Spinal cord (tissue), 10 donors: Measurements from ENCODE around the gene EMILIN3. TPM values are rescaled to one million over a fixed set of nuclear protein-coding genes. Genes with fewer than 3 reads are reported as not detected.
A peak's percentile ranks its signal among the peaks of the same experiment; 100 is the strongest.

Experiments used
- DNase-seq, 6 donors: peaks; one replicate each; pipeline versions ENCODE4 v3.0.0 to v3.0.0-alpha.2; 2013 to 2015; ENCODE audit warnings: low spot score in 6 of 6, low read depth in 4 of 6
- H3K27ac ChIP-seq: one replicate; pipeline ENCODE4 v1.5.1; 2013; ENCODE audit warnings: low read depth, low read length, control low read depth
- H3K27me3 ChIP-seq: one replicate; pipeline ENCODE4 v1.6.1; 2013; ENCODE audit warnings: low read length; ENCODE audit not compliant: control insufficient read depth, insufficient read depth
- H3K36me3 ChIP-seq: one replicate; pipeline ENCODE4 v1.6.1; 2013; ENCODE audit warnings: low read length; ENCODE audit not compliant: control insufficient read depth, insufficient read depth
- H3K4me1 ChIP-seq: one replicate; pipeline ENCODE4 v1.6.1; 2013; ENCODE audit warnings: low read length; ENCODE audit not compliant: control insufficient read depth, insufficient read depth
- H3K4me3 ChIP-seq: one replicate; pipeline ENCODE4 v1.5.1; 2013; ENCODE audit warnings: low read depth, low read length, control low read depth
- H3K9me3 ChIP-seq: one replicate; pipeline ENCODE4 v1.6.1; 2013; ENCODE audit warnings: low read length; ENCODE audit not compliant: control insufficient read depth, insufficient read depth
- WGBS: methylation state at CpG from one replicate; pipeline ENCODE4 v1.1.5; 2013; ENCODE audit warnings: missing lambda C conversion rate; ENCODE audit not compliant: insufficient coverage; 5-methylcytosine and 5-hydroxymethylcytosine counted together
- polyA plus RNA-seq, 2 donors: library from polyadenylated mRNA; unstranded; fragments of 120-200 nt; gene quantifications; one replicate each; pipeline ENCODE4 v1.2.1, GENCODE V29; 2013; ENCODE audit not compliant: insufficient read length in 2 of 2
- total RNA-seq, 2 donors: library from RNA; depleted of rRNA in 1 of 2; stranded (reverse); fragments of 120-200 nt in 1 of 2; fragments of >200 nt in 1 of 2; gene quantifications; one replicate each; pipeline versions ENCODE4 v1.2.3 to v1.2.4, GENCODE V29; 2013 to 2014
- donor health status: healthy.

EMILIN3 gene
- total and polyA plus RNA-seq, 4 donors: 8.6 to 16.4 (median 9.6) TPM

DNA sequence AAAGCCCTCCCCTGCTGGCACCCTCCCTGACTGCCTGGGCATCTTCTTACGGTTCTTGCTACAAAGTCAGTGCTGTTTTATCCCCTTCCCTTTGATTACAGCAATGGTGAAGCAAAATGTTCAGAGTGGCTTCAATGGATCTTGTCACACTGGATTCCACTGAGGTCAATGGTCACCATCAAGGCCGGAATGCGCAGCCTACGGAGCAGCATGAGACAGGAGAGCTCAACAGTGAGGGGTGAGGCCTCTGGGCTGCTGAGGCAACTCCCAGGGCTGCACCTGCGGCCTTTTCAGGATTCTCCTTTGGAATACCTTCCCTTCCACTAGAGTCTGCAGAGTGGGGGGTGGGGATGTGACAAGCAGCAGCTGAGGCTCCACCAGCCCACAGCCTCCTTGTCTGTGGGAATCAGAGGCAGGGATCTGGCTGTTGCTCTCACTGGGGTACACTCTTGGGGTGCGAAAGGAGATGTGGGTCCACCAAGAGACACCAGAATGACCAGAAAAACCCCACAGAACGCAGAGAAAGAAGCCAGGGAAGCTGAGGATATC, 40.4 kb upstream of the EMILIN3 start:
- DNase-seq: no peak
- no peaks in the 10 kb centered on the region for H3K27me3 ChIP-seq
- peaks cover 52% of the 10 kb centered on the region for H3K36me3 ChIP-seq
- no peak overlapping the region for H3K27ac ChIP-seq
- WGBS: 79% methylated on average over 6 of the region's 7 CpGs
- H3K4me3 ChIP-seq: no peak overlapping the region
- no peaks in the 10 kb centered on the region for H3K9me3 ChIP-seq
- peaks cover 37% of the 10 kb centered on the region for H3K4me1 ChIP-seq

DNA sequence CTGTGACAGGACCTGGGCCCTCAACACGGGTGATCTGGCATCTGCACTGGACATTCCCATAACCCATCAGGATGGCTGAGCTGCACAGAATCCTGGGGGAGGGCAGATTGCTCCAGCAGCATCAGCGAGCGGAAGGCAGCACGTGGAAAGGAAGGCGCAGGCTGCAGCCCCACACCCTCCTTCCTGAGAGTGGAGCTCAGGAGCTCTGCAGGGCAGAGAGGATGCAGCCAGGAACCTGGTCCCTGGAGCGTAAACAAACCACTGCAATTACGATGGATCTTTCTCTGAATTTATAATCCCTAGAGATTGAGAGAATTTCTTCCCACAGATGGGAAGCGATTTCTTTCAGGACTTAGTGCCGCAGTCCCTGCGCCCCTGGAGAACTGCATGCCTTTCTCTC, 39.7 kb upstream of the EMILIN3 start:
- no peak overlapping the region for H3K4me3 ChIP-seq
- peaks cover 50% of the 10 kb centered on the region for H3K36me3 ChIP-seq
- H3K4me1 ChIP-seq: peaks cover 37% of the 10 kb centered on the region
- H3K27ac ChIP-seq: no peak overlapping the region
- no peaks in the 10 kb centered on the region for H3K9me3 ChIP-seq
- 75% methylated on average over 7 of the region's 10 CpGs for WGBS
- H3K27me3 ChIP-seq: no peaks in the 10 kb centered on the region
- no peak for DNase-seq

DNA sequence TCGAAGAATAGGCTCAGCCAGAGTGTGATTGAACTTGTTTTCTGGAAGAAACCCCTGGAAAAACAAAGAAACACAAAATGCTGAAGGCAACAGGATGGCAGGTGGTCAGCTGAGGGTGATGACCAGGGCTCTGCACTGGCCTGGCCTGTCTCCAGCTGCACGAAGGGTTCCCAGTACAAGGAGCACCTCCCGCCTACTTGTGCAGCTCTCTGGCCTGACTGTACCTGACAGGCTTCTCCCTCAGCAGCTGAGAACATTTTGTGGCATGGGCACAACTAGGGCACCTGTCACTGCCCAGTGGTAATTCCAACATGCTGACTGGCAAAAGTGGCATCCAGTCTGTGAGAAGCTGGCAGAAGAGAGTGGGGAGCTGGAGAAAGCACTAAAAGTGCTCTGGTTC, 38.8 kb upstream of the EMILIN3 start:
- no peak for DNase-seq
- Histone ChIP-seq H3K27ac (no peak overlapping the region), H3K27me3 (no peaks in the 10 kb centered on the region), H3K4me3 (no peak overlapping the region), H3K9me3 (no peaks in the 10 kb centered on the region), H3K4me1 (peaks cover 33% of the 10 kb centered on the region), H3K36me3 (peaks cover 47% of the 10 kb centered on the region)
- 95% methylated on average over 3 of the region's 3 CpGs for WGBS

DNA sequence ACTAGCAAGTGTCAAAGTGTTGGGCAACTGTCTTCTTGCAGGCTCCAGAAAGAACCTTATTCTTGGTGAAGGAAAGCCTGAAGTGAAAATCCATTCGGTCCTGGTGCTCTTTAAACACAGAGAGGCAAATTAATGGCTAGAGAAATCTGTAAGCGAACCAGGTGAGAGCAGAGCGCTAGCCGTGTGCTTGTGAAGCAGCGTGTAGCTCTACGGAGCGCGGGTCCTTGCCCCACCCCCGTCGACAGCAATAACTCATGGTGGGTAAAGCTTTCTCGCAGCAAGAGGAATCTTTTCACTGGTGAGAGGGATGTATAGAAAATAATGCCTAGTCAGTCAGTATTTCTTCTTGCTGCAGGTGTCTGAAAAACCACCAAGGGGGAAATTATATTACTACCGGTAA, 37.0 kb upstream of the EMILIN3 start:
- Histone ChIP-seq H3K4me1 (peaks cover 27% of the 10 kb centered on the region), H3K9me3 (no peaks in the 10 kb centered on the region), H3K36me3 (peaks cover 41% of the 10 kb centered on the region), H3K4me3 (no peak overlapping the region), H3K27ac (no peak overlapping the region), H3K27me3 (no peaks in the 10 kb centered on the region)
- no peak for DNase-seq
- WGBS: 73% methylated on average over 8 of the region's 12 CpGs

DNA sequence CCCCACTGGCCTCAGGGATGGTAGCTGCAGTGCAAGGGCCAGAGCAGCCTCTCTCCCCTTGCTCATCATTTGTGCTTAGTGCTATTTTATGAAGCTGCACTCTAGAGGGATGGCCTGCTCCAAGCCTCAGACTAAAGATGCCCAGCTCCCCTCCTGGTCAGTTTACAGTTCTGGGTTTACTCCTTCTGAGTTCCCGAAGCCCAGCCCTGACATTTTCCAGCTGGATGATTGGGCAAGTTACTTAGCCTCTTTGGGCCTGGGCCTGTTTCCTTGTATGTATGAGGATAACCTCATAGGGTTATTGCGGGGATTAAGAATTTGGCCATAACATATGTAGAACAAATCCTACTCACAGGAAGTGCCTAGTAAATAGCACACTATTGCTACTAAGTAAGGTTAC, 31.8 kb upstream of the EMILIN3 start:
- WGBS: no CpG with 5 or more reads among the region's 2 CpGs
- H3K36me3 ChIP-seq: peaks cover 3% of the 10 kb centered on the region
- H3K27ac ChIP-seq: no peak overlapping the region
- H3K4me3 ChIP-seq: no peak overlapping the region
- DNase-seq: no peak
- no peaks in the 10 kb centered on the region for H3K27me3 ChIP-seq
- H3K9me3 ChIP-seq: no peaks in the 10 kb centered on the region
- H3K4me1 ChIP-seq: peaks cover 26% of the 10 kb centered on the region

DNA sequence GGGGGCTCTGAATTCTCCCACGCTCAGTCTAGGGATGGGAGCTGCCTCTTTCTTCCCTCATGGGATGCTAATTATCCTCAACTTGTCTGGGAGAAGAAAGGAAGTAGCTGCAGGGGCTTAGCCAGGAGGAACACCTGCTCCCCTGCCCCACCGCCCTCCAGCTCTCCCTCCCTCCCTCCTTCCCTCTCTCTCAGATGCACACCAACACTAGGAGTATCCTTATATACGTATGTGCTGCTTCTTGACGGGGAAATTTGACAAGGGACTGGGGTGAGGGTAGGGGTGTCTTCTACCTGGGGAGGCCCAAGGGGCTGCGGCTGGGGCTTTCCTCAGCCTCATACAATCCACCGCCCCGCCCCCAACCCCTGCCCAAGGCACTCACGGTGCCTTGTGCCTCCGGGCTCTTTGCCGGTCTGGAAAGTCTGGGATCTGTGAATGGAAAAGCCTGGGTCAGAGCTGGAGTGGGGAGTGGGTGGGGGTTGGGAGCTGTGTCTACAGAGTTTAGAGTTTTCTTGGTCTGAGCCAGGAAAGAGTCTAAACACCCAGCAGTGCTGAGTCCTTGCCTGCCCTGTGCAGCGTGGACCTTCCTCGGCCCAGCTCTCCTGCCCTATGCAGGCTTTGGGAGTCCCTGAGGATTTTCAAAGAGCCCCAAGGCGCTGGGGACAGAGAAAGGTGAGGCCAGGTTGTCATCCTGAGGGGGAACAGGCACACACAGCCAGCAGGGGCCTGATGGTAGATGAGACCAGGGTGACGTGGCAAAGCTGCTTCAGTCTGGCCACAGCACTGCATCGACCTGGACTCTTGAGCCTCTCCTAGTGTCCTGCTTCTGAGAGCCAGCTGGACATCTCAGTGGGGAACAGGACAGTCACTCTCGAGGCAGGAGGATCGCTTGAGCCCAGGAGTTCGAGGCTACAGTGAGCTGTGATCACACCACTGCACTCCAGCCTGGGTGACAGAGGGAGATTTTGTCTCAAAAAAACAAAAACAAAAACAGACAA, 29.3 kb upstream of the EMILIN3 start:
- no peak overlapping the region for H3K4me3 ChIP-seq
- no peaks in the 10 kb centered on the region for H3K9me3 ChIP-seq
- H3K4me1 ChIP-seq: peaks cover 46% of the 10 kb centered on the region
- no peak for DNase-seq
- no peaks in the 10 kb centered on the region for H3K36me3 ChIP-seq
- H3K27ac ChIP-seq: no peak overlapping the region
- WGBS: 56% methylated on average over 10 of the region's 18 CpGs
- no peaks in the 10 kb centered on the region for H3K27me3 ChIP-seq

DNA sequence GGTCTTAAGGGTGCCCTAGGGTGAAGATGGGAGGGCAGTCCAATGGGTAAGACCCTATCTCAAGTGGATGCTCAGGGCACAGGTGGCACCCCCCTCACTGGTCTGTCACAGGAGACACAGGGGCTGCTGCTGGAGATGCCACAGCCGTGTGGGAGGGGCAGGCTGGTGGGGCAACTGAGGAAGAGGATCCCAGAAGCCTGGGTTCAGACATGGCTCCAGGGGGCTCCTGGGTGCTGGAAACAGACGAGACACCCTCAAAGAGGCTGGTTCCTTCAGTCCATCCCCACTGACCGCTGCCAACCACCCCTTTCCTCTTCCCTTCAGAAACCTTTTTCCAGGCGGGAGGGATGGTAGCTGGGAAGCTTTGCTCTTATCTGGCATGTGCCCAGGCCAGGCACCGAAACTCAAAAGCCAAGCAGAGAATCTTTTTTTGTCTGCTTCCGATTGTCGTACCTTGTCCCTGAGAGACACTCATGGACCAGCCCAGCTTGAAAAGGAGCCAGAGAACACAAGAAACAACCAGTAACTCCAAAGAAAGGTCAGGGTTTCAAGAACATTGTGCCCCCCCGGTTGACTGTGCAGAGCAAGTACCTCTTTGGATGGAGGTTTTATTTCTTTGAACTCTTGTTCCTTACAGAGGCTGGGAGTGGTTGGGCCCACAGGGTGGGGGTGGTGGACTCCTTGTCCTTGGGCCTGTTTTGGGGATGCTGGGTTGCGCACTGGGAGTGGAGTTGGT, 28.5 kb upstream of the EMILIN3 start:
- H3K4me3 ChIP-seq: no peak overlapping the region
- H3K27ac ChIP-seq: no peak overlapping the region
- no peaks in the 10 kb centered on the region for H3K36me3 ChIP-seq
- WGBS: 61% methylated on average over 6 of the region's 9 CpGs
- H3K27me3 ChIP-seq: no peaks in the 10 kb centered on the region
- no peak for DNase-seq
- no peaks in the 10 kb centered on the region for H3K9me3 ChIP-seq
- H3K4me1 ChIP-seq: peaks cover 46% of the 10 kb centered on the region

DNA sequence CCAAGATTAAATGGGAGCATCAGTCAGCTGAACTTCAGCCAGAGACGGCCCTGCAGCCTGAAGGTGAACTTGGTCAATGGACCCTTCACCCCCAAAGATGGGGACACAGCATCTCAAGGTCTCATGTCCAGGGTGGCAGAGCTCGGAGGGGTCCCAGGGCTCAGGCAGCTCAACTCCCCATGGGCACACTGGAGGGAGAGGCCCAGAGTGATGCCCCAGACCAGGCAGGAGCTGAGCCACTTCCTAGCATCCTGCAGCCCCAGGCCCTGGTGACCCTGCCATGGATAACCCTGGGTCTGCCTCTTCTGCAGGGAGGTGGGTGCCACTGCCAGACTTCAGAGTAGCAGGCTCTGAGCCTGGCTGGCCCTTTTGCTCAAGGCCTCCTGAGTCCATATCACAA, 27.5 kb upstream of the EMILIN3 start:
- DNase-seq: no peak
- Histone ChIP-seq H3K27ac (peak overlapping the region; percentile 40), H3K4me3 (no peak overlapping the region), H3K4me1 (peaks cover 48% of the 10 kb centered on the region), H3K9me3 (no peaks in the 10 kb centered on the region), H3K27me3 (no peaks in the 10 kb centered on the region), H3K36me3 (no peaks in the 10 kb centered on the region)
- 86% methylated on average over 2 of the region's 2 CpGs for WGBS

DNA sequence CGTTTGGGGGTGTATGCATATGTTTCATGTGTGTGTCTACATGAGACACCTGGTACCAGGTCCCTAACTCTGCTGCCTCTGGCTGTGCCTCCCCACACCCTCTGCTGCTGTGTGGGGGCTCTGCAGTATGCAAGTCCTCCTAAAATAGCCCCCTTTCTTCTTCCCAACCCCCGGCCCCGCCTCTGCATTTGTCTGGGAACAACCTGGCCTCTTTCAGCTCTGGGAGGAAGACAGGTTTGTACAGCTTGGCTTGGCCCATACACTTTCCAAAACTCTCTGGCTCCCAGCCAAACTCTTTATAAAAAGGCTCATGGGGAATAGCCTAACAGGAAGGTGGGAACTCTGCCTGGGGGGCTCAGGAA, 27.1 kb upstream of the EMILIN3 start:
- WGBS: 65% methylated on average over 2 of the region's 3 CpGs
- Histone ChIP-seq H3K27ac (peak overlapping the region; percentile 40), H3K27me3 (no peaks in the 10 kb centered on the region), H3K4me3 (no peak overlapping the region), H3K36me3 (no peaks in the 10 kb centered on the region), H3K9me3 (no peaks in the 10 kb centered on the region), H3K4me1 (peaks cover 48% of the 10 kb centered on the region)
- DNase-seq: no peak
